GM23338 (cell line): ENCODE measurements around the gene ELF5. TPM values are rescaled to one million over a fixed set of nuclear protein-coding genes. Genes with fewer than 3 reads are reported as not detected.

ENCODE experiments used
- ATAC-seq: fragments of 200-7000 bp; cut with Tn5 transposase; 3 replicates; pipeline ENCODE4 v1.9.1; 2020
- DNase-seq: peaks from one replicate; pipeline ENCODE4 v3.0.0-alpha.2; 2015; ENCODE audit warnings: low spot score
- H2AFZ ChIP-seq: fragments of 200-600 bp; sonication (generic); 2 replicates; pipeline ENCODE4 v1.8.0; 2016; ENCODE audit warnings: antibody characterized with exemption, mild to moderate bottlenecking, moderate library complexity
- H3F3A ChIP-seq: fragments of 200-600 bp; sonication (generic); replicated peaks from 2 replicates; pipeline ENCODE4 v1.8.0; 2017; ENCODE audit warnings: antibody characterized with exemption, mixed run types, low read depth
- H3K27ac ChIP-seq: fragments of 200-600 bp; sonication (generic); 2 replicates; pipeline ENCODE4 v1.6.1; 2016; ENCODE audit warnings: low read depth
- H3K27me3 ChIP-seq: fragments of 200-600 bp; sonication (generic); 2 replicates; pipeline ENCODE4 v1.8.0; 2016; ENCODE audit warnings: mild to moderate bottlenecking, mixed run types, moderate library complexity; ENCODE audit not compliant: insufficient read depth
- H3K36me3 ChIP-seq: fragments of 200-600 bp; sonication (generic); 2 replicates; pipeline ENCODE4 v1.8.0; 2016; ENCODE audit warnings: mild to moderate bottlenecking; ENCODE audit not compliant: insufficient read depth
- H3K4me1 ChIP-seq: fragments of 200-600 bp; sonication (generic); 2 replicates; pipeline ENCODE4 v1.8.0; 2016; ENCODE audit warnings: mild to moderate bottlenecking, moderate library complexity; ENCODE audit not compliant: insufficient read depth
- H3K4me2 ChIP-seq: fragments of 200-600 bp; sonication (generic); 2 replicates; pipeline ENCODE4 v1.7.1; 2017; ENCODE audit warnings: mixed run types
- H3K4me3 ChIP-seq: fragments of 200-600 bp; sonication (generic); 2 replicates; pipeline ENCODE4 v1.6.1; 2016; ENCODE audit warnings: mixed run types
- H3K79me2 ChIP-seq: fragments of 200-600 bp; sonication (generic); replicated peaks from 2 replicates; pipeline ENCODE4 v1.8.0; 2017; ENCODE audit warnings: mild to moderate bottlenecking; ENCODE audit not compliant: insufficient read depth
- H3K9me2 ChIP-seq: fragments of 200-600 bp; sonication (generic); 2 replicates; pipeline ENCODE4 v1.8.0; 2017; ENCODE audit not compliant: insufficient read depth
- H4K20me1 ChIP-seq: fragments of 200-600 bp; sonication (generic); replicated peaks from 2 replicates; pipeline ENCODE4 v1.8.0; 2017; ENCODE audit warnings: mild to moderate bottlenecking; ENCODE audit not compliant: insufficient read depth
- H3K27ac Mint-ChIP-seq: 2 replicates; pipeline ENCODE4 v1.8.0; 2020; ENCODE audit warnings: inconsistent platforms, mild to moderate bottlenecking, moderate library complexity, mixed read lengths
- H3K27me3 Mint-ChIP-seq: 3 replicates; pipeline ENCODE4 v1.8.0; 2022; ENCODE audit warnings: low read depth, mild to moderate bottlenecking, moderate library complexity, mixed read lengths, inconsistent platforms; ENCODE audit not compliant: insufficient read depth, poor library complexity
- H3K36me3 Mint-ChIP-seq: 3 replicates; pipeline ENCODE4 v1.8.0; 2021; ENCODE audit warnings: low read depth, mild to moderate bottlenecking, inconsistent platforms, moderate library complexity, mixed read lengths
- H3K4me1 Mint-ChIP-seq: 3 replicates; pipeline ENCODE4 v1.8.0; 2020; ENCODE audit warnings: mild to moderate bottlenecking, inconsistent platforms, mixed read lengths
- H3K4me3 Mint-ChIP-seq: 3 replicates; pipeline ENCODE4 v1.8.0; 2021; ENCODE audit warnings: moderate library complexity, mild to moderate bottlenecking, inconsistent platforms, mixed read lengths
- H3K9me3 Mint-ChIP-seq: 3 replicates; pipeline ENCODE4 v1.8.0; 2020; ENCODE audit warnings: moderate library complexity, mild to moderate bottlenecking, inconsistent platforms, mixed read lengths
- CREB1 ChIP-seq: fragments of 250-450 bp; sonication (Bioruptor Pico); IDR thresholded peaks from 2 replicates; pipeline ENCODE4 v1.5.0; 2020; ENCODE audit warnings: low read depth, mild to moderate bottlenecking, moderate library complexity
- EZH2 ChIP-seq: fragments of 200-600 bp; sonication (generic); IDR thresholded peaks from one replicate; pipeline ENCODE4 v1.8.0; 2017; ENCODE audit warnings: antibody characterized with exemption, mild to moderate bottlenecking, low read depth; ENCODE audit not compliant: unreplicated experiment
- JUNB ChIP-seq: IDR thresholded peaks from one replicate; pipeline ENCODE4 v1.6.1; 2016; ENCODE audit warnings: antibody characterized with exemption; ENCODE audit not compliant: unreplicated experiment
- STAT1 ChIP-seq: IDR thresholded peaks from one replicate; pipeline ENCODE4 v1.6.1; 2016; ENCODE audit warnings: antibody characterized with exemption; ENCODE audit not compliant: unreplicated experiment
- ZNF331 ChIP-seq: fragments of 250-450 bp; sonication (Bioruptor Pico); IDR thresholded peaks from 2 replicates; pipeline ENCODE4 v1.5.0; 2020; ENCODE audit warnings: low read depth, mild to moderate bottlenecking, moderate library complexity
- polyA plus RNA-seq: library from polyadenylated mRNA; unstranded; fragments of >200 nt; fragmentation: Nextera tagmentation; extraction: Ambion mirVana; gene quantifications from 2 replicates; pipeline ENCODE4 v1.2.1, GENCODE V29; 2016
- total RNA-seq: library from RNA; depleted of rRNA; stranded (reverse); fragments of >200 nt; shearing (Covaris generic); gene quantifications from 2 replicates; pipeline ENCODE4 v1.2.3, GENCODE V29; 2014
- TF ChIP-seq, protein P1 (sequence below): fragments of 250-450 bp; sonication (Bioruptor Pico); IDR thresholded peaks from 2 replicates; pipeline ENCODE4 v1.5.0; 2020; ENCODE audit warnings: mild to moderate bottlenecking, moderate library complexity
- TF ChIP-seq, protein P2 (sequence below): IDR thresholded peaks from one replicate; pipeline ENCODE4 v1.6.1; 2018; ENCODE audit warnings: antibody characterized with exemption; ENCODE audit not compliant: unreplicated experiment

ELF5 gene
- total and polyA plus RNA-seq, 2 experiments from 2014 or later: not detected

DNA sequence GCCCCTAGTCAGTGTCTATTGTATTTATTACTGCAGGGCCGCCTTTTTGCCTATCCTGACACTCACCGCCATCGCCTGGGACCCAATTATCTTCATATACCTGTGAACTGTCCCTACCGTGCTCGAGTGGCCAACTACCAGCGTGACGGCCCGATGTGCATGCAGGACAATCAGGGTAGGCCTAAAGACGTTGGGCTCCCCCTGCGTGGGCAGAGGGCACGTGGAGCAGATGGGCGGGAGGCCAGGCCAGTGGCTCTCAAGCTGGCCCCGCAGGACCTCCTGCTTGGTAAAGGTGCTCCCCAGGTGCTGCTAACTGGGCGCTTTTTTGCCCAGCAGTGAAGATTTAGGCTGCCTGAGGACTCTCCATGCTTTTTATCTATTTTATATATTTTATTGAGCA lies 52.4 kb downstream of the ELF5 start (continued):
- TF ChIP-seq, protein P1, sequence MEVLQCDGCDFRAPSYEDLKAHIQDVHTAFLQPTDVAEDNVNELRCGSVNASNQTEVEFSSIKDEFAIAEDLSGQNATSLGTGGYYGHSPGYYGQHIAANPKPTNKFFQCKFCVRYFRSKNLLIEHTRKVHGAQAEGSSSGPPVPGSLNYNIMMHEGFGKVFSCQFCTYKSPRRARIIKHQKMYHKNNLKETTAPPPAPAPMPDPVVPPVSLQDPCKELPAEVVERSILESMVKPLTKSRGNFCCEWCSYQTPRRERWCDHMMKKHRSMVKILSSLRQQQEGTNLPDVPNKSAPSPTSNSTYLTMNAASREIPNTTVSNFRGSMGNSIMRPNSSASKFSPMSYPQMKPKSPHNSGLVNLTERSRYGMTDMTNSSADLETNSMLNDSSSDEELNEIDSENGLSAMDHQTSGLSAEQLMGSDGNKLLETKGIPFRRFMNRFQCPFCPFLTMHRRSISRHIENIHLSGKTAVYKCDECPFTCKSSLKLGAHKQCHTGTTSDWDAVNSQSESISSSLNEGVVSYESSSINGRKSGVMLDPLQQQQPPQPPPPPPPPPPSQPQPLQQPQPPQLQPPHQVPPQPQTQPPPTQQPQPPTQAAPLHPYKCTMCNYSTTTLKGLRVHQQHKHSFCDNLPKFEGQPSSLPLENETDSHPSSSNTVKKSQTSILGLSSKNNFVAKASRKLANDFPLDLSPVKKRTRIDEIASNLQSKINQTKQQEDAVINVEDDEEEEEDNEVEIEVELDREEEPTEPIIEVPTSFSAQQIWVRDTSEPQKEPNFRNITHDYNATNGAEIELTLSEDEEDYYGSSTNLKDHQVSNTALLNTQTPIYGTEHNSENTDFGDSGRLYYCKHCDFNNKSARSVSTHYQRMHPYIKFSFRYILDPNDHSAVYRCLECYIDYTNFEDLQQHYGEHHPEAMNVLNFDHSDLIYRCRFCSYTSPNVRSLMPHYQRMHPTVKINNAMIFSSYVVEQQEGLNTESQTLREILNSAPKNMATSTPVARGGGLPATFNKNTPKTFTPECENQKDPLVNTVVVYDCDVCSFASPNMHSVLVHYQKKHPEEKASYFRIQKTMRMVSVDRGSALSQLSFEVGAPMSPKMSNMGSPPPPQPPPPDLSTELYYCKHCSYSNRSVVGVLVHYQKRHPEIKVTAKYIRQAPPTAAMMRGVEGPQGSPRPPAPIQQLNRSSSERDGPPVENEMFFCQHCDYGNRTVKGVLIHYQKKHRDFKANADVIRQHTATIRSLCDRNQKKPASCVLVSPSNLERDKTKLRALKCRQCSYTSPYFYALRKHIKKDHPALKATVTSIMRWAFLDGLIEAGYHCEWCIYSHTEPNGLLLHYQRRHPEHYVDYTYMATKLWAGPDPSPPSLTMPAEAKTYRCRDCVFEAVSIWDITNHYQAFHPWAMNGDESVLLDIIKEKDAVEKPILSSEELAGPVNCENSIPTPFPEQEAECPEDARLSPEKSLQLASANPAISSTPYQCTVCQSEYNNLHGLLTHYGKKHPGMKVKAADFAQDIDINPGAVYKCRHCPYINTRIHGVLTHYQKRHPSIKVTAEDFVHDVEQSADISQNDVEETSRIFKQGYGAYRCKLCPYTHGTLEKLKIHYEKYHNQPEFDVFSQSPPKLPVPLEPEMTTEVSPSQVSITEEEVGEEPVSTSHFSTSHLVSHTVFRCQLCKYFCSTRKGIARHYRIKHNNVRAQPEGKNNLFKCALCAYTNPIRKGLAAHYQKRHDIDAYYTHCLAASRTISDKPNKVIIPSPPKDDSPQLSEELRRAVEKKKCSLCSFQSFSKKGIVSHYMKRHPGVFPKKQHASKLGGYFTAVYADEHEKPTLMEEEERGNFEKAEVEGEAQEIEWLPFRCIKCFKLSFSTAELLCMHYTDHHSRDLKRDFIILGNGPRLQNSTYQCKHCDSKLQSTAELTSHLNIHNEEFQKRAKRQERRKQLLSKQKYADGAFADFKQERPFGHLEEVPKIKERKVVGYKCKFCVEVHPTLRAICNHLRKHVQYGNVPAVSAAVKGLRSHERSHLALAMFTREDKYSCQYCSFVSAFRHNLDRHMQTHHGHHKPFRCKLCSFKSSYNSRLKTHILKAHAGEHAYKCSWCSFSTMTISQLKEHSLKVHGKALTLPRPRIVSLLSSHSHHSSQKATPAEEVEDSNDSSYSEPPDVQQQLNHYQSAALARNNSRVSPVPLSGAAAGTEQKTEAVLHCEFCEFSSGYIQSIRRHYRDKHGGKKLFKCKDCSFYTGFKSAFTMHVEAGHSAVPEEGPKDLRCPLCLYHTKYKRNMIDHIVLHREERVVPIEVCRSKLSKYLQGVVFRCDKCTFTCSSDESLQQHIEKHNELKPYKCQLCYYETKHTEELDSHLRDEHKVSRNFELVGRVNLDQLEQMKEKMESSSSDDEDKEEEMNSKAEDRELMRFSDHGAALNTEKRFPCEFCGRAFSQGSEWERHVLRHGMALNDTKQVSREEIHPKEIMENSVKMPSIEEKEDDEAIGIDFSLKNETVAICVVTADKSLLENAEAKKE: no peak
- TF ChIP-seq ZNF331 (CRISPR knock-in tag): no peak

- no peaks in the 10 kb centered on the region for H3K27me3 ChIP-seq
- H3K27ac ChIP-seq: no peak overlapping the region
- H3K9me3 Mint-ChIP-seq: no peaks in the 10 kb centered on the region
- H4K20me1 ChIP-seq: no peaks in the 10 kb centered on the region; the same call in 1 of the 2 replicates
- H3K9me2 ChIP-seq: no peaks in the 10 kb centered on the region
- no peak overlapping the region for H3K4me3 Mint-ChIP-seq
- H3K4me1 ChIP-seq: no peaks in the 10 kb centered on the region
- H3F3A ChIP-seq: no peaks in the 10 kb centered on the region
- no peak overlapping the region for H3K27ac Mint-ChIP-seq
- H3K36me3 ChIP-seq: peaks cover 5% of the 10 kb centered on the region
- DNase-seq (no peak), ATAC-seq (no peak)
- peaks cover 46% of the 10 kb centered on the region for H3K36me3 Mint-ChIP-seq
- H3K4me3 ChIP-seq: no peak overlapping the region
- no peak overlapping the region for H3K4me2 ChIP-seq
- no peaks in the 10 kb centered on the region; the same call in 2 of the 3 replicates for H3K4me1 Mint-ChIP-seq
- H3K79me2 ChIP-seq: no peaks in the 10 kb centered on the region
- H3K27me3 Mint-ChIP-seq: no peaks in the 10 kb centered on the region
- no peak overlapping the region for H2AFZ ChIP-seq
- no peak for TF ChIP-seq STAT1
- TF ChIP-seq ZNF331 (CRISPR knock-in tag): no peak
- no peak for TF ChIP-seq CREB1 (CRISPR knock-in tag)
- no peak for TF ChIP-seq JUNB
- TF ChIP-seq, protein P2, sequence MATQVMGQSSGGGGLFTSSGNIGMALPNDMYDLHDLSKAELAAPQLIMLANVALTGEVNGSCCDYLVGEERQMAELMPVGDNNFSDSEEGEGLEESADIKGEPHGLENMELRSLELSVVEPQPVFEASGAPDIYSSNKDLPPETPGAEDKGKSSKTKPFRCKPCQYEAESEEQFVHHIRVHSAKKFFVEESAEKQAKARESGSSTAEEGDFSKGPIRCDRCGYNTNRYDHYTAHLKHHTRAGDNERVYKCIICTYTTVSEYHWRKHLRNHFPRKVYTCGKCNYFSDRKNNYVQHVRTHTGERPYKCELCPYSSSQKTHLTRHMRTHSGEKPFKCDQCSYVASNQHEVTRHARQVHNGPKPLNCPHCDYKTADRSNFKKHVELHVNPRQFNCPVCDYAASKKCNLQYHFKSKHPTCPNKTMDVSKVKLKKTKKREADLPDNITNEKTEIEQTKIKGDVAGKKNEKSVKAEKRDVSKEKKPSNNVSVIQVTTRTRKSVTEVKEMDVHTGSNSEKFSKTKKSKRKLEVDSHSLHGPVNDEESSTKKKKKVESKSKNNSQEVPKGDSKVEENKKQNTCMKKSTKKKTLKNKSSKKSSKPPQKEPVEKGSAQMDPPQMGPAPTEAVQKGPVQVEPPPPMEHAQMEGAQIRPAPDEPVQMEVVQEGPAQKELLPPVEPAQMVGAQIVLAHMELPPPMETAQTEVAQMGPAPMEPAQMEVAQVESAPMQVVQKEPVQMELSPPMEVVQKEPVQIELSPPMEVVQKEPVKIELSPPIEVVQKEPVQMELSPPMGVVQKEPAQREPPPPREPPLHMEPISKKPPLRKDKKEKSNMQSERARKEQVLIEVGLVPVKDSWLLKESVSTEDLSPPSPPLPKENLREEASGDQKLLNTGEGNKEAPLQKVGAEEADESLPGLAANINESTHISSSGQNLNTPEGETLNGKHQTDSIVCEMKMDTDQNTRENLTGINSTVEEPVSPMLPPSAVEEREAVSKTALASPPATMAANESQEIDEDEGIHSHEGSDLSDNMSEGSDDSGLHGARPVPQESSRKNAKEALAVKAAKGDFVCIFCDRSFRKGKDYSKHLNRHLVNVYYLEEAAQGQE: no peak
- no peak for TF ChIP-seq EZH2
Measured at GRCh38 chr11:34460278-34460677, 53.3 kb downstream of the ELF5 start.
